Measurements from ENCODE around the gene FHIT. TPM values are rescaled to one million over a fixed set of nuclear protein-coding genes. Genes with fewer than 3 reads are reported as not detected.

The FHIT gene
- total RNA-seq, 4 donors from 2014 or later = 4.6 to 6.1 (median 5.7) TPM

DNA sequence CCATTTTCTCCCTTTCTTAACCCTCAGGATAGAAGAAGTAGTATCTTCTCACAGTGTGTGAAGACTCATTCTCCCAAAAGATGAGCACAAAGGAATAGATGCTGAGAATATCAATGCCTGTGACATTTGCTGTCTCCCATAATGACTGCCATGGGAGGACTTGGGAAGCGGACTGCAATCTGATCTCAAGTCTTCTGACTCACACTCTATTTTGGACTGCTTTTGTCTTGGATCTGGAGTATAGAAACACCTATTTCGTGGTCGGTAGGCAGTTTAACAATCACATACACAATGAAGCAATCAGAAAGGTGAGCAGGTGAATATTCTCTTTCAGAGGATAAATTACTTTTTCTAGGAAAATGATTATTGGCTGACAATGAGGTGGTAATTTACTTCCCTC lies 852.0 kb downstream of the FHIT start:
- Histone ChIP-seq H3K4me3 (no peak overlapping the region), H3K9me3 (no peaks in the 10 kb centered on the region), H3K4me1 (peaks cover 0 to 3% (median 0%) of the 10 kb centered on the region in 4 donors), H3K27ac (replicated peaks in 1 of 4) (no peak overlapping the region), H3K36me3 (no peaks in the 10 kb centered on the region), H3K27me3 (no peaks in the 10 kb centered on the region)
- no peak for TF ChIP-seq POLR2A (IDR thresholded peaks at IDR 0.05; ENCODE audit: low read depth)
- TF ChIP-seq POLR2AphosphoS5 (IDR thresholded peaks at IDR 0.05) = no peak
- TF ChIP-seq, protein P1, sequence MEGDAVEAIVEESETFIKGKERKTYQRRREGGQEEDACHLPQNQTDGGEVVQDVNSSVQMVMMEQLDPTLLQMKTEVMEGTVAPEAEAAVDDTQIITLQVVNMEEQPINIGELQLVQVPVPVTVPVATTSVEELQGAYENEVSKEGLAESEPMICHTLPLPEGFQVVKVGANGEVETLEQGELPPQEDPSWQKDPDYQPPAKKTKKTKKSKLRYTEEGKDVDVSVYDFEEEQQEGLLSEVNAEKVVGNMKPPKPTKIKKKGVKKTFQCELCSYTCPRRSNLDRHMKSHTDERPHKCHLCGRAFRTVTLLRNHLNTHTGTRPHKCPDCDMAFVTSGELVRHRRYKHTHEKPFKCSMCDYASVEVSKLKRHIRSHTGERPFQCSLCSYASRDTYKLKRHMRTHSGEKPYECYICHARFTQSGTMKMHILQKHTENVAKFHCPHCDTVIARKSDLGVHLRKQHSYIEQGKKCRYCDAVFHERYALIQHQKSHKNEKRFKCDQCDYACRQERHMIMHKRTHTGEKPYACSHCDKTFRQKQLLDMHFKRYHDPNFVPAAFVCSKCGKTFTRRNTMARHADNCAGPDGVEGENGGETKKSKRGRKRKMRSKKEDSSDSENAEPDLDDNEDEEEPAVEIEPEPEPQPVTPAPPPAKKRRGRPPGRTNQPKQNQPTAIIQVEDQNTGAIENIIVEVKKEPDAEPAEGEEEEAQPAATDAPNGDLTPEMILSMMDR (IDR thresholded peaks at IDR 0.05) = no peak
- no peak for TF ChIP-seq EP300 (IDR thresholded peaks at IDR 0.05)
- no peak for DNase-seq (ENCODE audit: extremely low spot score)
- intact Hi-C loops (cut with DNase I) = no loop called here
- WGBS = 77% methylated on average over 3 of the region's 3 CpGs

DNA sequence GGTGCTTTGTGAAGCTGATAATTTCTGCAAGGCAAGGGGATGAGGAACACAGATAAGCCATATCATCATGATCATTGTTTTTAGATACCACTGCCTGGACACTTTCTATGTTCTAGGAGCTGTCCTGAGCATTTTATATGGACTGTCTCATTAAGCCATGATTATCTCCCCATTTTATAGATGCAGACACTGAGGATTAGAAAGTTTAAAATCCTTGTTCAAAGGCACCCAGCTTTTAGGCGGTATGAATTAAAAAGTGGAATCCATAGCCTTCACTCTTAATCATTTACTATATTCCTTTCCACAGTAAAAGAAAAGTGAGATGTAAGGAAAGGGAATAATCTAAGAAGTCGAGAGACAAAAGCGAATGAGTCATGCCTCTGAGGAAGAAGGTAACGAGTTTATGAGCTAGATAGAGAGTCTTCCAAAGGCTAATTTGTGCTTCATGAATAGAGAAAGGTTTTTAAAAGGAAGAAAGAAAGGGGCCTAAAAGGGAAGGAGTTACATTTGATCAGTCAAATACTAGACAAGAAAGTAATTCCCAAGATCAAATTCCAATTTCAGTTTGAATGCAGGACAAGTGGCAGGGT lies 856.0 kb downstream of the FHIT start:
- Histone ChIP-seq H3K36me3 (no peaks in the 10 kb centered on the region), H3K27ac (replicated peaks in 1 of 4) (no peak overlapping the region), H3K9me3 (no peaks in the 10 kb centered on the region), H3K27me3 (no peaks in the 10 kb centered on the region), H3K4me3 (no peak overlapping the region), H3K4me1 (peaks cover 0 to 3% (median 0%) of the 10 kb centered on the region in 4 donors)
- intact Hi-C loops (cut with DNase I) = no loop called here
- 90% methylated on average over 4 of the region's 4 CpGs for WGBS
- TF ChIP-seq EP300 (IDR thresholded peaks at IDR 0.05) = no peak
- TF ChIP-seq, protein P1 (IDR thresholded peaks at IDR 0.05) = no peak
- no peak for TF ChIP-seq POLR2AphosphoS5 (IDR thresholded peaks at IDR 0.05)
- TF ChIP-seq POLR2A (IDR thresholded peaks at IDR 0.05; ENCODE audit: low read depth) = no peak
- DNase-seq (ENCODE audit: extremely low spot score) = no peak

- no peak for DNase-seq (ENCODE audit: extremely low spot score)
- Histone ChIP-seq H3K9me3 (no peaks in the 10 kb centered on the region), H3K27me3 (no peaks in the 10 kb centered on the region), H3K27ac (replicated peaks in 1 of 4) (no peak overlapping the region), H3K4me1 (no peaks in the 10 kb centered on the region), H3K4me3 (no peak overlapping the region), H3K36me3 (no peaks in the 10 kb centered on the region)
- WGBS = 78% methylated on average over 1 of the region's 1 CpG
- intact Hi-C loops (cut with DNase I) = no loop called here
- TF ChIP-seq POLR2A (IDR thresholded peaks at IDR 0.05; ENCODE audit: low read depth) (no peak), POLR2AphosphoS5 (IDR thresholded peaks at IDR 0.05) (no peak), EP300 (IDR thresholded peaks at IDR 0.05) (no peak)
- TF ChIP-seq, protein P1 (IDR thresholded peaks at IDR 0.05) = no peak
Measured at GRCh38 chr3:60393946-60394345, 857.3 kb downstream of the FHIT start.

DNA sequence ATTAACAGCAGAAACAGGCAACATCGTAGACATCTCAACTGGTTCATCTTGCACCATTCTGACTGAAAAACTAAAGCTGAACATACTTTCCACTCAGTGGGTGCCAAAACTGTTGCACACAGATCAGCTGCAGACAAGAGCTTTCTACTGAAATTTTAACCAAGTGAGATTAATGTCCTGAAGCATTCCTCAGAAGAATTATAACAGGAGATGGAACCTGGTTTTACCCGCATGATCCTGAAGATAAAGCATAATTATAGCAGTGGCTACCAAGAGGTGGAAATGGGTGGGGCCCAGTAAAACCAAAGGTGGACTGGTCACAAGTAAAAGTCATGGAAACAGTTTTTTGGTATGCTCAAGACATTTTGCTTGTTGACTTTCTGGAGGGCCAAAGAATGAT lies 858.8 kb downstream of the FHIT start:
- TF ChIP-seq POLR2A (IDR thresholded peaks at IDR 0.05; ENCODE audit: low read depth) (no peak), POLR2AphosphoS5 (IDR thresholded peaks at IDR 0.05) (no peak), EP300 (IDR thresholded peaks at IDR 0.05) (no peak)
- TF ChIP-seq, protein P1 (IDR thresholded peaks at IDR 0.05) = no peak
- intact Hi-C loops (cut with DNase I) = no loop called here
- no peaks in the 10 kb centered on the region for H3K4me1 ChIP-seq
- no peaks in the 10 kb centered on the region for H3K36me3 ChIP-seq
- no peak overlapping the region for H3K27ac ChIP-seq (replicated peaks in 1 of 4)
- no peaks in the 10 kb centered on the region for H3K9me3 ChIP-seq
- no peaks in the 10 kb centered on the region for H3K27me3 ChIP-seq
- DNase-seq (ENCODE audit: extremely low spot score) = no peak
- no peak overlapping the region for H3K4me3 ChIP-seq
- 81% methylated on average over 2 of the region's 2 CpGs for WGBS

DNA sequence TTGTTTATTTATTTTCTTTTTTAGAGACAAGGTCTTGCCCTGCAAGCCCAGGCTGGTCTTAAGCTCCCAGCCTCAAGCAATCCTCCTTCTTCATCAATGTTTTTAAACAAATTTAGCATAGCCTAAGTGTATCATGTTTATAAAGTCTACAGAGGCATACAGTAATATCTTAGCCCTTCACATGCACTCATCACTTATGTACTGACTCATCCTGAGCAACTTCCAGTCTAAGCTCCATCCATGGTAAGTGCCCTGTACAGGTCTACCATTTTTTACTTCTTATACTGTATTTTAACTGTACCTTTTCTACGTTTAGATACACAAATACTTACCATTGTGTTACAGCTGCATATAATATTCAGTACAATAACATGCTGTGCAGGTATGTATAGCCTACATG lies 860.0 kb downstream of the FHIT start:
- Histone ChIP-seq H3K27ac (replicated peaks in 1 of 4) (no peak overlapping the region), H3K9me3 (no peaks in the 10 kb centered on the region), H3K36me3 (no peaks in the 10 kb centered on the region), H3K4me1 (no peaks in the 10 kb centered on the region), H3K4me3 (no peak overlapping the region), H3K27me3 (no peaks in the 10 kb centered on the region)
- WGBS = 91% methylated on average over 1 of the region's 1 CpG
- intact Hi-C loops (cut with DNase I) = no loop called here
- no peak for DNase-seq (ENCODE audit: extremely low spot score)
- no peak for TF ChIP-seq EP300 (IDR thresholded peaks at IDR 0.05)
- no peak for TF ChIP-seq POLR2AphosphoS5 (IDR thresholded peaks at IDR 0.05)
- TF ChIP-seq, protein P1 (IDR thresholded peaks at IDR 0.05) = no peak
- no peak for TF ChIP-seq POLR2A (IDR thresholded peaks at IDR 0.05; ENCODE audit: low read depth)

Data from esophagus muscularis mucosa (tissue), 4 donors.